HG03097 (cell line): ENCODE data around the gene GFOD1.
"Not testable (repeated sequence)": the region's sequence is repeated elsewhere in the genome, so short reads cannot be mapped to it uniquely, and the experiment has no call there.

Source experiments
- ATAC-seq: cut with Tn5 transposase; IDR thresholded peaks from one replicate; pipeline ENCODE4 v1.9.1; 2021; ENCODE audit not compliant: unreplicated experiment, low FRiP score

Gene GFOD1

GRCh38 chr6:13446381-13446780, 41.0 kb downstream of the GFOD1 start:
- no peak for ATAC-seq

- no peak for ATAC-seq
Measured at GRCh38 chr6:13445744-13446115, 41.7 kb downstream of the GFOD1 start.

GRCh38 chr6:13445005-13445743, 42.2 kb downstream of the GFOD1 start:
- no peak for ATAC-seq

GRCh38 chr6:13444604-13445003, 42.8 kb downstream of the GFOD1 start:
- ATAC-seq, result no peak

- ATAC-seq, result not testable (repeated sequence)
Measured at GRCh38 chr6:13443978-13444377, 43.4 kb downstream of the GFOD1 start.

- no peak for ATAC-seq
Measured at GRCh38 chr6:13441778-13442177, 45.6 kb downstream of the GFOD1 start.

- ATAC-seq, result no peak
Measured at GRCh38 chr6:13439644-13440043, 47.8 kb downstream of the GFOD1 start.

- no peak for ATAC-seq
Measured at GRCh38 chr6:13438126-13438525, 49.3 kb downstream of the GFOD1 start.

- no peak for ATAC-seq
Measured at GRCh38 chr6:13437218-13437996, 50.0 kb downstream of the GFOD1 start.

GRCh38 chr6:13436399-13437217, 50.8 kb downstream of the GFOD1 start:
- no peak for ATAC-seq

GRCh38 chr6:13435477-13436246, 51.7 kb downstream of the GFOD1 start:
- ATAC-seq, result no peak

- no peak for ATAC-seq
Measured at GRCh38 chr6:13434777-13435176, 52.6 kb downstream of the GFOD1 start.

- ATAC-seq, result not testable (repeated sequence)
Measured at GRCh38 chr6:13434135-13434775, 53.1 kb downstream of the GFOD1 start.

GRCh38 chr6:13433709-13434121, 53.7 kb downstream of the GFOD1 start:
- ATAC-seq, result no peak

GRCh38 chr6:13432526-13433184, 54.7 kb downstream of the GFOD1 start:
- ATAC-seq, result no peak

- ATAC-seq, result no peak
Measured at GRCh38 chr6:13431861-13432465, 55.4 kb downstream of the GFOD1 start.

- ATAC-seq, result no peak
Measured at GRCh38 chr6:13431059-13431656, 56.2 kb downstream of the GFOD1 start.

- ATAC-seq, result no peak
Measured at GRCh38 chr6:13429406-13429753, 58.0 kb downstream of the GFOD1 start.
